IPS DF 4.7 (cell line): ENCODE results near the gene PCYT1B.

Source experiments
- DNase-seq: peaks from one replicate; pipeline ENCODE4 v3.0.0-alpha.2; 2013; ENCODE audit warnings: low spot score; ENCODE audit errors: extremely low read depth

Gene PCYT1B

DNA sequence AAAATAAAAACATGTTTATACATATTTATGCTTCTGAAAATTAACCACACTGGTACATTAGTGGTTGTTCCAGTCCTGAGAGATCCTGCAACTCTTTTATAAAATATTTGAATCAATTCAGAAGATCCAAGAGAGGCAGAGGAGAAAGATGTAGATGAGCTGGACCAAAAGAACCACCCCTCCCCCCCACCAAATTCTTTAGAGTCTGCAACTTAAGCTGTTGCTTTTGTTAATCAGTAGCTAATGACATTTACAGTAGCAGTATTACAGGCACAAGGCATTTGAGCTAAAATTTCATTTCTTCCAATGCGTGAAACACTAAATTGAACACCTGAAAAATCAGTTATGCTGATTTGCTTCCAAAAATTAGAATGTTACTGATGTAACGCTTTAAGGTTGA is 120.5 kb downstream of the PCYT1B start:
- DNase-seq = no peak

DNA sequence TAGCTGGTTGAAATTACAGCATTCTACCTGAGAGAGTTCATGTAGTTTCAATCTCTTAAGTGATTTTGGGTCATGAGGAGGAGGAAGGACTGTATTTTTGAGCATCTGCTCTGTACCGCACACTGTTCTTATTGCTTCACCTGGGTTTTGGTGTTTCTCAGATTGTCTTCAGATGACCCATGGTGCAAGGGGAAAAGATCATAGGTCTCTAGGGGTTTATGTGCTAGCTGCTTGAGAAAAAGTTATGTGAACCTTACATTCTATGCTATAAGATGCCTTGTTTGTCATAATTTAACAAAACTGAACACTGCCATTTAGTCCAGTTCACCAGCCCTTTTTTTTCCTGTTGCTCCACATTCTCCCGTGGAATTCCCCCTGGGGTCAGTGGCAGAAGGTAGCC is 121.7 kb downstream of the PCYT1B start:
- DNase-seq = no peak

- DNase-seq = no peak
These were observed 126.7 kb downstream of the PCYT1B start for GRCh38 chrX:24520472-24520871.

DNA sequence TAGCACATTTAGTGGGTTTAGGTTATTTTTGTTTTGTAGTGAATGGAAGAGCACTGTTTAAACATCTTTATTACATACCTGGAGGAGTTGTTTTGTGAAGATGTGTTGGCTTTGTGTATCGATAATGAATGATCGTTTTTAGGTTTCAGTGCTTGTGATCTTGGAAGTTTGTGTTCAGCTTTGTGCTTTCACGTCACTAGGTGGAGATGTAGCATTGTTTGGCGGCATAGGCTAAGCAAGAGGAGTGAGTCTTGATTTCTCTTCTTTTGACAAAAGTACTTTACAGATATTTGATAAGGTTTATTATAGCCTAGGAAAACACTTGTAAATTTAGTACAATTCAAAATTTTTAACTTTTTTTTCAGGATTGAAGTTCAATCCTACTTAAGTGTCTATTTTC is 131.7 kb downstream of the PCYT1B start:
- no peak for DNase-seq

GRCh38 chrX:24513416-24513815 is 133.7 kb downstream of the PCYT1B start:
- no peak for DNase-seq

GRCh38 chrX:24508375-24508774 is 138.8 kb downstream of the PCYT1B start:
- no peak for DNase-seq
